GM12878 (cell line): ENCODE results near the gene MAGI2. TPM values are rescaled to one million over a fixed set of nuclear protein-coding genes. Genes with fewer than 3 reads are reported as not detected.

Experiments used
- ATAC-seq: fragments of 200-7000 bp; cut with Tn5 transposase; 3 replicates; pipeline ENCODE4 v1.9.1; 2020; ENCODE audit warnings: mild to moderate bottlenecking, moderate library complexity
- BruUV-seq: library from RNA; stranded (reverse); fragments of 400-500 nt; replicated peaks from 2 replicates; lab custom pipeline; 2021; lab: Mats Ljungman, UMichigan
- CTCF ChIA-PET: fragments of 300-600 bp; sonication (Branson Sonifier 250); formaldehyde crosslinking; extraction: SDS; loops from one replicate; lab custom pipeline; 2021; ENCODE audit warnings: inconsistent platforms; lab: Yijun Ruan, JAX
- POLR2A ChIA-PET: fragments of 350-600 bp; formaldehyde crosslinking; extraction: SDS; loops from one replicate; lab custom pipeline; 2021; ENCODE audit warnings: inconsistent platforms; lab: Charles Lee
- RAD21 ChIA-PET: fragments of 300-600 bp; sonication (Branson Sonifier 250); formaldehyde crosslinking; loops from one replicate; lab custom pipeline; 2023; ENCODE audit warnings: antibody characterized with exemption; ENCODE audit not compliant: unreplicated experiment; lab: Charles Lee
- SMC1A ChIA-PET: fragments of 300-600 bp; sonication (Branson Sonifier 250); formaldehyde crosslinking; loops from one replicate; lab custom pipeline; 2023; ENCODE audit not compliant: unreplicated experiment, uncharacterized antibody; lab: Charles Lee
- DNase-seq: peaks from one replicate; pipeline ENCODE4 v3.0.0-alpha.2; 2011; ENCODE audit warnings: low read depth, low spot score
- FAIRE-seq: peaks from 3 replicates; lab custom pipeline; 2011; peaks lifted over from hg19 to GRCh38; lab: Jason Lieb, UNC
- H2AFZ ChIP-seq: 2 replicates; pipeline ENCODE4 v1.6.0; 2011; ENCODE audit warnings: low read depth, low read length, control low read depth; ENCODE audit not compliant: control insufficient read depth
- H3K27ac ChIP-seq: 2 replicates; pipeline ENCODE4 v1.5.1; 2011; ENCODE audit warnings: control low read depth; ENCODE audit not compliant: control insufficient read depth, insufficient read depth
- H3K27me3 ChIP-seq, 2 experiments: replicated peaks in 1 of 2; 2 replicates each; pipeline versions ENCODE4 v1.6.0 to v1.6.1; 2011; ENCODE audit warnings: low read length in 1 of 2; ENCODE audit not compliant: control insufficient read depth in 2 of 2, insufficient read depth in 2 of 2
- H3K36me3 ChIP-seq, 2 experiments: 2 replicates each; pipeline ENCODE4 v1.5.1; 2011; ENCODE audit warnings: low read length in 1 of 2; ENCODE audit not compliant: control insufficient read depth in 2 of 2, insufficient read depth in 2 of 2
- H3K4me1 ChIP-seq: 2 replicates; pipeline ENCODE4 v1.6.1; 2011; ENCODE audit warnings: mild to moderate bottlenecking, low read length, moderate library complexity, mixed read lengths; ENCODE audit not compliant: control insufficient read depth, insufficient read depth
- H3K4me2 ChIP-seq: 2 replicates; pipeline ENCODE4 v1.6.0; 2011; ENCODE audit warnings: control low read depth; ENCODE audit not compliant: control insufficient read depth, insufficient read depth
- H3K4me3 ChIP-seq: fragments of 200-600 bp; sonication (generic); 2 replicates; pipeline ENCODE4 v1.5.1; 2016
- H3K79me2 ChIP-seq: 2 replicates; pipeline ENCODE4 v1.6.0; 2011; ENCODE audit warnings: low read length; ENCODE audit not compliant: control insufficient read depth, insufficient read depth
- H3K9ac ChIP-seq: 2 replicates; pipeline ENCODE4 v1.8.0; 2011; ENCODE audit warnings: low read length, control low read depth, mixed read lengths; ENCODE audit not compliant: control insufficient read depth, insufficient read depth
- H3K9me3 ChIP-seq: replicated peaks from 3 replicates; pipeline ENCODE4 v1.5.1; 2011; ENCODE audit warnings: mild to moderate bottlenecking, low read length; ENCODE audit not compliant: control insufficient read depth, insufficient read depth
- H4K20me1 ChIP-seq: 2 replicates; pipeline ENCODE4 v1.6.0; 2011; ENCODE audit not compliant: control insufficient read depth, insufficient read depth
- ATF2 ChIP-seq: IDR thresholded peaks from 2 replicates; pipeline ENCODE4 v1.6.1; 2012; ENCODE audit warnings: low read length, inconsistent platforms
- BCL3 ChIP-seq: IDR thresholded peaks from 2 replicates; pipeline ENCODE4 v1.6.1; 2011; ENCODE audit warnings: borderline replicate concordance, low read depth, mild to moderate bottlenecking, moderate library complexity, low read length; ENCODE audit not compliant: insufficient read depth, poor library complexity, severe bottlenecking
- CEBPZ ChIP-seq: fragments of 150-350 bp; IDR thresholded peaks from 2 replicates; pipeline ENCODE4 v1.6.1; 2016; ENCODE audit warnings: low read depth, low read length
- EZH2 ChIP-seq: IDR thresholded peaks from 2 replicates; pipeline ENCODE4 v1.6.1; 2012; ENCODE audit warnings: low read depth, mild to moderate bottlenecking, control low read depth, inconsistent platforms, low read length, borderline replicate concordance; ENCODE audit not compliant: control insufficient read depth
- HCFC1 ChIP-seq: fragments of 150-350 bp; IDR thresholded peaks from 2 replicates; pipeline ENCODE4 v1.6.1; 2014; ENCODE audit warnings: low read length
- HDAC6 ChIP-seq: fragments of 200-600 bp; sonication (generic); IDR thresholded peaks from one replicate; pipeline ENCODE4 v1.8.0; 2017; ENCODE audit warnings: antibody characterized with exemption; ENCODE audit not compliant: unreplicated experiment
- KAT2A ChIP-seq: conservative IDR thresholded peaks from 2 replicates; pipeline ENCODE4 v1.6.1; 2011; ENCODE audit warnings: low read depth, low read length; ENCODE audit not compliant: control insufficient read depth
- MXI1 ChIP-seq: fragments of 150-350 bp; IDR thresholded peaks from 2 replicates; pipeline ENCODE4 v1.6.1; 2011; ENCODE audit warnings: low read depth, mild to moderate bottlenecking, inconsistent platforms, low read length, improper control_type of control experiment
- PML ChIP-seq: IDR thresholded peaks from 2 replicates; pipeline ENCODE4 v1.6.1; 2012; ENCODE audit warnings: low read length, inconsistent platforms
- TBL1XR1 ChIP-seq: IDR thresholded peaks from 2 replicates; pipeline ENCODE4 v1.6.1; 2012; ENCODE audit warnings: low read depth, low read length, improper control_type of control experiment
- ZNF592 ChIP-seq: fragments of 450-650 bp; IDR thresholded peaks from 2 replicates; pipeline ENCODE4 v1.6.1; 2017; ENCODE audit warnings: mild to moderate bottlenecking, moderate library complexity
- WGBS: methylation state at CpG from one replicate; pipeline ENCODE4 v1.1.6; 2016; ENCODE audit warnings: low lambda C conversion rate; ENCODE audit not compliant: insufficient replicate concordance, insufficient coverage; ENCODE audit errors: missing lambda C conversion rate; 5-methylcytosine and 5-hydroxymethylcytosine counted together
- in situ Hi-C: fragments of 300-500 bp; cut with MboI; formaldehyde crosslinking; loops from 9 replicates; pipeline ENCODE4 v1.14.3; 2018; ENCODE audit warnings: mixed read lengths
- intact Hi-C: fragments of 100-400 bp; cut with micrococcal nuclease; formaldehyde crosslinking; loops from one replicate; pipeline ENCODE4 v1.14.2; 2022; ENCODE audit not compliant: unreplicated experiment
- polyA plus RNA-seq, 11 experiments: library from polyadenylated mRNA; depleted of rRNA in 4 of 11; unstranded in 6 of 11; stranded (reverse) in 5 of 11; fragments of >200 nt; fragmentation: Nextera tagmentation in 4 of 11; fragmentation: Illumina TruSeq in 1 of 11; extraction: Ambion mirVana in 4 of 11; extraction: Trizol in 1 of 11; gene quantifications; 1 replicate in 1 of 11; 2 replicates in 10 of 11; pipeline versions ENCODE4 v1.2.1 to v1.2.3, GENCODE V29; 2011 to 2016; ENCODE audit warnings: inconsistent platforms in 2 of 11, missing spikeins in 2 of 11, low read depth in 1 of 11
- total RNA-seq, 4 experiments: library from RNA; depleted of rRNA in 3 of 4; stranded (reverse); fragments of >200 nt in 3 of 4; fragmentation: Illumina TruSeq in 1 of 4; extraction: Trizol in 1 of 4; gene quantifications; 2 replicates each; pipeline versions ENCODE4 v1.2.1 to v1.2.3, GENCODE V29; 2013 to 2021

The MAGI2 gene
- total and polyA plus RNA-seq, 10 of the 15 experiments (the other 5 are each of a cell fraction or from before 2014, with no cell fraction given): 0.01 to 0.31 (median 0.05) TPM; not detected in 2

GRCh38 chr7:78129865-78130264 lies 1323.6 kb downstream of the MAGI2 start (continued):
- TF ChIP-seq HDAC6 (no peak), ATF2 (no peak)

- DNase-seq (no peak), FAIRE-seq (no peak), ATAC-seq (no peak)
- Histone ChIP-seq H3K27me3 (no peaks in the 10 kb centered on the region; a peak in 1 of 4 replicates), H3K9me3 (no peaks in the 10 kb centered on the region), H3K4me2 (no peak overlapping the region), H3K79me2 (no peaks in the 10 kb centered on the region), H3K4me3 (no peak overlapping the region), H3K4me1 (no peaks in the 10 kb centered on the region), H3K27ac (no peak overlapping the region), H3K36me3 (no peaks in the 10 kb centered on the region), H2AFZ (no peak overlapping the region), H4K20me1 (no peaks in the 10 kb centered on the region), H3K9ac (no peak overlapping the region)
- in situ Hi-C loops (no loop called here), intact Hi-C loops (no loop called here)
- ChIA-PET CTCF (no interaction called here), SMC1A (no interaction called here), POLR2A (no interaction called here), RAD21 (no interaction called here)
- WGBS: 36% methylated on average over 7 of the region's 7 CpGs
- TF ChIP-seq HCFC1 (no peak), KAT2A (no peak), EZH2 (no peak), TBL1XR1 (no peak), MXI1 (no peak), CEBPZ (no peak), ZNF592 (no peak), PML (no peak), BCL3 (no peak)
- BruUV-seq: no TSS peak
Measured at GRCh38 chr7:78127009-78127408, 1326.5 kb downstream of the MAGI2 start.
